Measurements from ENCODE around the gene RFWD3.

Gene RFWD3

GRCh38 chr16:74592847-74593246 lies 73.8 kb downstream of the RFWD3 start:
- Histone ChIP-seq H3K9me3 (ENCODE audit: control insufficient read depth, insufficient read depth, low read depth, low read length) (no peaks in the 10 kb centered on the region), H3K36me3 (ENCODE audit: control insufficient read depth in 2 of 2, insufficient read depth in 1 of 2, low read length in 2 of 2) (no peaks in the 10 kb centered on the region; a peak in 1 of 3 replicates), H3K4me3 (ENCODE audit: low read depth, low read length) (no peak overlapping the region), H3K4me1 (ENCODE audit: control insufficient read depth, insufficient read depth, low read length) (peaks cover 8% of the 10 kb centered on the region), H3K27ac (ENCODE audit: extremely low read depth, low read depth, low read length) (no peak overlapping the region)
- CTCF ChIA-PET: interaction anchor here (0.9 kb wide), 1 partner anchor 19 kb away, joined by 3 read pairs; no protein-coding TSS in a partner anchor
- POLR2A ChIA-PET: interaction anchor here (1.6 kb wide), 1 partner anchor 14 kb away, joined by 4 read pairs; the partner anchor contains the start of gene GLG1
- TF ChIP-seq, protein P1, sequence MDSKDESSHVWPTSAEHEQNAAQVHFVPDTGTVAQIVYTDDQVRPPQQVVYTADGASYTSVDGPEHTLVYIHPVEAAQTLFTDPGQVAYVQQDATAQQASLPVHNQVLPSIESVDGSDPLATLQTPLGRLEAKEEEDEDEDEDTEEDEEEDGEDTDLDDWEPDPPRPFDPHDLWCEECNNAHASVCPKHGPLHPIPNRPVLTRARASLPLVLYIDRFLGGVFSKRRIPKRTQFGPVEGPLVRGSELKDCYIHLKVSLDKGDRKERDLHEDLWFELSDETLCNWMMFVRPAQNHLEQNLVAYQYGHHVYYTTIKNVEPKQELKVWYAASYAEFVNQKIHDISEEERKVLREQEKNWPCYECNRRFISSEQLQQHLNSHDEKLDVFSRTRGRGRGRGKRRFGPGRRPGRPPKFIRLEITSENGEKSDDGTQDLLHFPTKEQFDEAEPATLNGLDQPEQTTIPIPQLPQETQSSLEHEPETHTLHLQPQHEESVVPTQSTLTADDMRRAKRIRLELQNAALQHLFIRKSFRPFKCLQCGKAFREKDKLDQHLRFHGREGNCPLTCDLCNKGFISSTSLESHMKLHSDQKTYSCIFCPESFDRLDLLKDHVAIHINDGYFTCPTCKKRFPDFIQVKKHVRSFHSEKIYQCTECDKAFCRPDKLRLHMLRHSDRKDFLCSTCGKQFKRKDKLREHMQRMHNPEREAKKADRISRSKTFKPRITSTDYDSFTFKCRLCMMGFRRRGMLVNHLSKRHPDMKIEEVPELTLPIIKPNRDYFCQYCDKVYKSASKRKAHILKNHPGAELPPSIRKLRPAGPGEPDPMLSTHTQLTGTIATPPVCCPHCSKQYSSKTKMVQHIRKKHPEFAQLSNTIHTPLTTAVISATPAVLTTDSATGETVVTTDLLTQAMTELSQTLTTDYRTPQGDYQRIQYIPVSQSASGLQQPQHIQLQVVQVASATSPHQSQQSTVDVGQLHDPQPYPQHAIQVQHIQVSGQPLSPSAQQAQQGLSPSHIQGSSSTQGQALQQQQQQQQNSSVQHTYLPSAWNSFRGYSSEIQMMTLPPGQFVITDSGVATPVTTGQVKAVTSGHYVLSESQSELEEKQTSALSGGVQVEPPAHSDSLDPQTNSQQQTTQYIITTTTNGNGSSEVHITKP (tag by site-specific recombination; IDR thresholded peaks at IDR 0.05): no peak
- no peak for TF ChIP-seq ZNF280D (tag by site-specific recombination; IDR thresholded peaks at IDR 0.05)
- TF ChIP-seq ZXDB (tag by site-specific recombination; IDR thresholded peaks at IDR 0.05): no peak
- TF ChIP-seq SETDB1 (IDR thresholded peaks at IDR 0.05; ENCODE audit: insufficient read length, low read length): no peak
- TF ChIP-seq, protein P2, sequence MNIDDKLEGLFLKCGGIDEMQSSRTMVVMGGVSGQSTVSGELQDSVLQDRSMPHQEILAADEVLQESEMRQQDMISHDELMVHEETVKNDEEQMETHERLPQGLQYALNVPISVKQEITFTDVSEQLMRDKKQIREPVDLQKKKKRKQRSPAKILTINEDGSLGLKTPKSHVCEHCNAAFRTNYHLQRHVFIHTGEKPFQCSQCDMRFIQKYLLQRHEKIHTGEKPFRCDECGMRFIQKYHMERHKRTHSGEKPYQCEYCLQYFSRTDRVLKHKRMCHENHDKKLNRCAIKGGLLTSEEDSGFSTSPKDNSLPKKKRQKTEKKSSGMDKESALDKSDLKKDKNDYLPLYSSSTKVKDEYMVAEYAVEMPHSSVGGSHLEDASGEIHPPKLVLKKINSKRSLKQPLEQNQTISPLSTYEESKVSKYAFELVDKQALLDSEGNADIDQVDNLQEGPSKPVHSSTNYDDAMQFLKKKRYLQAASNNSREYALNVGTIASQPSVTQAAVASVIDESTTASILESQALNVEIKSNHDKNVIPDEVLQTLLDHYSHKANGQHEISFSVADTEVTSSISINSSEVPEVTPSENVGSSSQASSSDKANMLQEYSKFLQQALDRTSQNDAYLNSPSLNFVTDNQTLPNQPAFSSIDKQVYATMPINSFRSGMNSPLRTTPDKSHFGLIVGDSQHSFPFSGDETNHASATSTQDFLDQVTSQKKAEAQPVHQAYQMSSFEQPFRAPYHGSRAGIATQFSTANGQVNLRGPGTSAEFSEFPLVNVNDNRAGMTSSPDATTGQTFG (tag by site-specific recombination; IDR thresholded peaks at IDR 0.05; ENCODE audit: borderline replicate concordance): no peak
- TF ChIP-seq ZNF701 (tag by site-specific recombination; IDR thresholded peaks at IDR 0.05): no peak
- TF ChIP-seq ZSCAN23 (tag by site-specific recombination; IDR thresholded peaks at IDR 0.05): no peak
- TF ChIP-seq ZNF664 (tag by site-specific recombination; IDR thresholded peaks at IDR 0.05): no peak

DNA sequence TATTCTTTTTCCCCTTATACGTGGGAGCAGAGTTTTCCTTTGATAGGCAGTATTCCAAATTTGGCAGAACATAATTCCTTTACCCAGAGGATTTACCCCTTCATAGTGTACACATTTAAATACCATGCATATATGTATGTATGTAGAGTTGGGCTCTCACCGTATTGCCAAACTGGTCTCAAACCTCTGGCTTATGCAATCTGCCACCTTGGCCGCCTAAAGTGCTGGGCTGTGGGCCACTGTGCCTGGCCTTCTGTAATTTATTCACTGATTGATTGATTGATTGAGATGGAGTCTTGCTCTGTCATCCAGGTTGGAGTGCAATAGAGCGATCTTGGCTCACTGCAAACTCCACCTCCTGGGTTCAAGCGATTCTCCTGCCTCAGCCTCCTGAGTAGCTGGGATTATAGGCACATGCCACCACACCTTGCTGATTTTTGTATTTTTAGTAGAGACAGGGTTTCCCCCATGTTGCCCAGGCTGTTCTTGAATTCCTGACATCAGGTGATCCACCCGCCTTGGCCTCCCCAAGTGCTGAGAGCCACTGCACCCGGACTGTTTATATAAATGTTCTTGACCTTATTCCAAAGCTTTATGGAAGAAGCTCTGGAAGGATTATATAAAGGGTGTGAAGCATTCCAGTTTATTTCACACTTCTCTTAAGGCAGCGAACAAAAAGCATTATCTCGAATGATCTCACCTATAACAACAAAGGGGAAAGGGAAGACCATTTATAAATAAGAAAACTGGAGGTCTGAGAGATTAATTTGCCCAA lies 74.6 kb downstream of the RFWD3 start:
- Histone ChIP-seq H3K36me3 (ENCODE audit: control insufficient read depth in 2 of 2, insufficient read depth in 1 of 2, low read length in 2 of 2) (no peaks in the 10 kb centered on the region; a peak in 1 of 3 replicates), H3K4me3 (ENCODE audit: low read depth, low read length) (no peak overlapping the region), H3K27ac (ENCODE audit: extremely low read depth, low read depth, low read length) (no peak overlapping the region), H3K9me3 (ENCODE audit: control insufficient read depth, insufficient read depth, low read depth, low read length) (no peaks in the 10 kb centered on the region), H3K4me1 (ENCODE audit: control insufficient read depth, insufficient read depth, low read length) (peaks cover 9% of the 10 kb centered on the region)
- POLR2A ChIA-PET: interaction anchor here (1.6 kb wide), 1 partner anchor 15 kb away, joined by 4 read pairs; the partner anchor contains the start of gene GLG1
- CTCF ChIA-PET: no interaction called here
- TF ChIP-seq ZNF350 (tag by site-specific recombination; IDR thresholded peaks at IDR 0.05) (no peak), ZNF626 (tag by site-specific recombination; IDR thresholded peaks at IDR 0.05) (no peak), KLF7 (tag by site-specific recombination; IDR thresholded peaks at IDR 0.05; ENCODE audit: borderline replicate concordance) (no peak), PRDM6 (tag by site-specific recombination; IDR thresholded peaks at IDR 0.05) (no peak), ZNF48 (tag by site-specific recombination; IDR thresholded peaks at IDR 0.05) (no peak), MZF1 (tag by site-specific recombination; IDR thresholded peaks at IDR 0.05; ENCODE audit: borderline replicate concordance) (no peak), ZNF184 (tag by site-specific recombination; IDR thresholded peaks at IDR 0.05) (no peak), ZNF394 (tag by site-specific recombination; IDR thresholded peaks at IDR 0.05; ENCODE audit: borderline replicate concordance) (no peak), ZBTB21 (tag by site-specific recombination; IDR thresholded peaks at IDR 0.05) (no peak), ZNF280D (tag by site-specific recombination; IDR thresholded peaks at IDR 0.05) (no peak), ZFP3 (tag by site-specific recombination; IDR thresholded peaks at IDR 0.05; ENCODE audit: low read depth) (no peak), IKZF3 (tag by site-specific recombination; IDR thresholded peaks at IDR 0.05) (no peak)

Measured in HEK293 (cell line).